ENCODE measurements around the gene UNC5CL. TPM values are rescaled to one million over a fixed set of nuclear protein-coding genes. Genes with fewer than 3 reads are reported as not detected.

Gene UNC5CL
- total and polyA plus RNA-seq, 9 of the 15 experiments (the other 6 are each of a cell fraction or from before 2014, with no cell fraction given) = 0.07 to 1.8 (median 0.62) TPM; not detected in 1

- TF ChIP-seq ZEB2 (IDR thresholded peaks at IDR 0.05) (0 out of 2 replicates have a peak, but pooled peaks have one; percentile 22), MAX (CRISPR knock-in tag; IDR thresholded peaks at IDR 0.05) (peak; percentile 78), TFAP4 (CRISPR knock-in tag; IDR thresholded peaks at IDR 0.05; ENCODE audit: borderline replicate concordance) (peak; percentile 82), PHF8 (IDR thresholded peaks at IDR 0.05; ENCODE audit: borderline replicate concordance, low read length) (peak; percentile 41; the same call in 1 of the 2 replicates), USF1 (CRISPR knock-in tag; IDR thresholded peaks at IDR 0.05) (peak; percentile 40; the same call in 1 of the 2 replicates), RAD21 (CRISPR knock-in tag; conservative IDR thresholded peaks at IDR 0.05 in 1 of 2, IDR thresholded peaks at IDR 0.05 in 1 of 2) (peak; percentile 95), E2F3 (CRISPR knock-in tag; IDR thresholded peaks at IDR 0.05) (peak; percentile 64; the same call in 1 of the 2 replicates), BCOR (IDR thresholded peaks at IDR 0.05) (0 out of 2 replicates have a peak, but pooled peaks have one; percentile 18), XRCC5 (IDR thresholded peaks at IDR 0.05; ENCODE audit: low read depth, low read length) (0 out of 2 replicates have a peak, but pooled peaks have one; percentile 46), CBX1 (IDR thresholded peaks at IDR 0.05; ENCODE audit: low read depth) (0 out of 2 replicates have a peak, but pooled peaks have one; percentile 38), LCOR (CRISPR knock-in tag; IDR thresholded peaks at IDR 0.05) (peak; percentile 78), POLR2H (tag; IDR thresholded peaks at IDR 0.05; ENCODE audit: low read depth) (no peak), ATF1 (CRISPR knock-in tag; IDR thresholded peaks at IDR 0.05) (no peak), ATF1 (tag; IDR thresholded peaks at IDR 0.05) (peak; percentile 51), SMARCE1 (IDR thresholded peaks at IDR 0.05) (0 out of 2 replicates have a peak, but pooled peaks have one; percentile 27), MTF1 (CRISPR knock-in tag; IDR thresholded peaks at IDR 0.05; ENCODE audit: borderline replicate concordance) (no peak), HNRNPL (IDR thresholded peaks at IDR 0.05; ENCODE audit: low read depth, low read length) (peak; percentile 94), DEAF1 (CRISPR knock-in tag; IDR thresholded peaks at IDR 0.05) (peak; percentile 74), RNF219 (CRISPR knock-in tag; IDR thresholded peaks at IDR 0.05) (no peak), RBFOX2 (IDR thresholded peaks at IDR 0.05; ENCODE audit: low read depth, low read length) (peak; percentile 69), EGR1 (conservative IDR thresholded peaks at IDR 0.05) (0 out of 2 replicates have a peak, but pooled peaks have one; percentile 24), KLF1 (tag; IDR thresholded peaks at IDR 0.05) (peak; percentile 75; the same call in 1 of the 2 replicates)
Measured at GRCh38 chr6:41027799-41028560, 11.0 kb downstream of the UNC5CL start (continued).

All from K562 (cell line).